Lower leg skin (tissue), 3 donors: Measurements from ENCODE around the gene IFT122.

ENCODE experiments used
- CTCF ChIP-seq, 3 donors: fragments of 450-650 bp; IDR thresholded peaks; one replicate each; pipeline ENCODE4 v1.5.1; 2016; ENCODE audit warnings: antibody characterized with exemption in 3 of 3, mild to moderate bottlenecking in 3 of 3, moderate library complexity in 2 of 3
- POLR2A ChIP-seq, 2 donors: fragments of 450-650 bp; IDR thresholded peaks; one replicate each; pipeline ENCODE4 v1.6.1; 2016 to 2017; ENCODE audit warnings: antibody characterized with exemption in 2 of 2, mild to moderate bottlenecking in 1 of 2, moderate library complexity in 1 of 2

- TF ChIP-seq CTCF (IDR thresholded peaks at IDR 0.05) (no peak), POLR2A (IDR thresholded peaks at IDR 0.05) (no peak)
Measured at GRCh38 chr3:129462361-129462968, 22.4 kb downstream of the IFT122 start.
